NCI-H128 (cell line): Measurements from ENCODE around the gene RELCH.

Experiments
- DNase-seq: peaks from one replicate; lab custom pipeline; 2025; ENCODE audit not compliant: unreplicated experiment; lab: John Stamatoyannopoulos, UW

RELCH gene

GRCh38 chr18:62338446-62339105, 151.5 kb downstream of the RELCH start:
- DNase-seq: no peak

DNA sequence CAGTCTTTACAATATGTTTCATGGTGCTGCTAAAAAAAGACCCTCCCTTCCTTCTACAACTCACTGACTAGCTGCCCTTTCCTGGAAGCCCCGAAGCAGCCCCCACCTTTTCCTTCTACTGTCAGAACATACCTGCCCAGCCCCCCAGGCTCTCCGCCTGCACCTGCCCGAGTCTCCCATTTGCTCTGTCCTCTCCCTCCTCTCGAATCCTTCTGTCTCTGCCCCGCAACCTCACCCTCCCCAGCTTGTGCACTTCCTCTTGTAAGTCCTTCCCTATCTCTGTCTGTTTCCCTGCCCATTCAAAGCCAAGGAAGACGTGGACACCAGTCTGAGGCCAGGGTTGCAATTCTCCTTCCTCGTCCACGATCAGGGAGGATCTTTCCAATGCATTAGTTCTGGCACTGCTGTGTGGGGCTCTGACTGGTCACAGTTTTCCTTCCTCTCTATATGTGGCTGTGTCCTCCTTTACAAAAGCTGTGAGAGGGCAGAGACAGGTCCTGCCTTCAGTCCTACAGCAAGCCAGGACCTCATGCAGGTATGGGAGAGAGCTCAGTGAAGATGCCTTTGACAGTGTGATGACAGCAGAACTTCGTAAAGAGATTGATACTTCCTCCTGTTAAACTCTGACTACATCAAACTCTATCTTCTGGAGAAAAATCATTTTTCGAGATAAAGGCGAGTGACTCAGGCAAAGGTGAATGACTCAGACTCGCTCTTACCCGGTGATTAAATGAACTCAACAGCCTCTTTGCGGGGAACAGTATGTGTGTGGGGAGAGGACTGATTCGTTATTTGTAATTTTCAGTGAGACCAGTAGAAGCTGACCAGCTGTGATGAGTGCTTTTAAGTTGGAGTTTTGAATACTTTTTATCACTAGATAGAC, 152.3 kb downstream of the RELCH start:
- DNase-seq: no peak

DNA sequence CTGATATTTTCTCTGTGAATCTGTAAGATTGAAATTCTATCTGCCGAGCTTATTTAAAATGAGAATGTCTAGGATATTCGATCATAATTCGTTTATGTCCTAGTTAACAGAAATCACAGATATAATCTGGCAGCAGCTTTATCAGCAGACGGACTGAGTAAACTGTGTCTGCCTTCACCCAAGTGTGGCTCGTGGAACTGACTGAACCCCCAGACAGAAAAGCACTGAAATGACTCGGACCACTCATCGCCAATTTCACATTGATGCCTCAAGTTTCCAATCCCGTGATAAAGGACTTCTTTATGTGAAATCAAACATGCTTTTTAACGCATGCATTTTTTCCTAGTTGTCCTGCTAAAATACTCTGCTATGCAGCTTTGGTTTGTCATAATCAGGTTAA, 153.9 kb downstream of the RELCH start:
- no peak for DNase-seq

GRCh38 chr18:62341473-62341872, 154.4 kb downstream of the RELCH start:
- DNase-seq: no peak

DNA sequence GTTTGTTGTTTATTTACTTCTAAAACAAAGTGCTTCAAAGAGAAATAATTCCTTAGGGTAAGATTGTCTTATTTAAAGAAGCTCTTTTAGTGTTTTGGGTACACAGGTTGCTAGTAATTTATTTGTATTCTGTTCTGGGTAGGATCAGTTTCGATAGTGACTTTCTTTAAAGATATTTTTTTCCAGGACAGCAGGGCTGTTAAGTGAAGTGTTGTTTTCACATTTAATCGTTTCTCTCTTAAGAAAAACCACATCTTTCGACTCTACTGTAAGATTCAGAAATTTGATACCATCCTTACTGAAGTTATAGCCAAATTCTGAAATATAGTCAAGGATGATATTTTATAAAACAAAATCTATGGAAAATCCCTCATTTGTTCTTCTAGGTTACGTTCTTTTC, 155.8 kb downstream of the RELCH start:
- no peak for DNase-seq

DNA sequence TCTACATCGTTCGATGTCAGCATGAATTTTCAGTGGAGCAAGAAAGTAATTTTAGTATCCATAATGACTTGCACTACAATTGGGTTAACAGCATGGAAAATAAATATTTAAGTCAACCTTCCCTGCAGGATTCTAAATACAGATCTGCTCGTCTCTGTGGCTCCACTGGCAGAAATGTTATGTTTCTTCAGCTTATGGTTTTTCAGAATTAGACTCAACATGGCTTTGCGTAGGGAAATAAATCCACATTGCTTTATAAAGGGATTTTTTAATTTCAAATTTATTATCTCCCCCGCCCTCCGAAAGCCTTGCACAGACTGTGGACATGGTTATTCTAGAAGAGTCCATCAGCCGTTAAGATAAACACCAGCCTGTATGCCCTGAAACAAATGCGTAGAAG, 156.3 kb downstream of the RELCH start:
- DNase-seq: no peak

- no peak for DNase-seq
Observed at GRCh38 chr18:62345909-62346308, 158.9 kb downstream of the RELCH start.

- DNase-seq: no peak
Observed at GRCh38 chr18:62346333-62347088, 159.5 kb downstream of the RELCH start.

DNA sequence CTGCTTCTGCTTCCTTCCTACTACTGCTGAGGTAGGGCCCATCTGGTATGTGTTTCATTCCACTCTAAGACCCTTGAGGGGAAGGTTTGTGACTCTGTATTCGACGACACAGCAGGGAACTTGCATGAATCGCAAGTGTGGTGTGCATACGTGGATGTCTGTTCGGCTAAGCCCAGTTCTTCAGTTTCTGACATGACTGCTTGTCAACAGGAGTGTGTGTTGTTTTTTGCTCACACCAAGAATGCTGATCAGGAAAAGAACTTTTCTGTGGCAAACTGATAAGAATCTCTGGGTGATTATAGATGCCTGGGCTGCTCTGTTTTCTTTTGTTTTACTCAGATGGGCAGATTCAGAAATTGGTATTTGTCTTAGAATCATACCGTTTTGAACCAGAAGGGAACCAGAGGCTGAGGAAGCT, 160.0 kb downstream of the RELCH start:
- no peak for DNase-seq

DNA sequence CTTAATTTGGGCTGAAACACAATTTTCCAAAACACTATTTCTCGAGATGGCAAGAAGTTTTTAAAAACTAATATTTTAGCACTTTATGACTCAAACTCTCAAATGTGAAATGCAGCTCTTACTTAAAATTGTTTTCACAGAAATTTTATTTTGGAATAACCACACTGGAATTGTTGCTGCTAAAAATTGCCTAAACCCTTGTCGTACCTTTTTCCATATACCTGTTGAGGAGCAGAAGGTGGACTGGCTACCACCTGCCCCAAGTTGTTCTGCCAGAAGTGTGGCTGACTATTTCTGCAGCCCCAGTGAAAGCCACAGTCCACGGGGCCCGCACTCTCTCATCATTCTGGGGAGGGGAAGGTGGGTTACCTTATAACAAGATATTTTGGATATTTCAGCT, 161.4 kb downstream of the RELCH start:
- no peak for DNase-seq

- no peak for DNase-seq
Observed at GRCh38 chr18:62353170-62353569, 166.1 kb downstream of the RELCH start.

GRCh38 chr18:62354151-62354550, 167.1 kb downstream of the RELCH start:
- no peak for DNase-seq

- no peak for DNase-seq
Observed at GRCh38 chr18:62357079-62357719, 170.1 kb downstream of the RELCH start.
